CD14-positive monocyte (primary cell): ENCODE data around the gene AMBRA1. TPM values are rescaled to one million over a fixed set of nuclear protein-coding genes. Genes with fewer than 3 reads are reported as not detected.

ENCODE experiments used
- DNase-seq, 3 donors: peaks; one replicate each; pipeline ENCODE4 v3.0.0-alpha.2; 2011 to 2022
- H2AFZ ChIP-seq: 2 replicates; pipeline ENCODE4 v1.6.0; 2012; ENCODE audit warnings: mild to moderate bottlenecking, low read depth, low read length, inconsistent platforms; ENCODE audit not compliant: insufficient read depth, poor library complexity, severe bottlenecking
- H3K27ac ChIP-seq, 2 donors: 1 replicate in 1 of 2; 2 replicates in 1 of 2; pipeline ENCODE4 v1.5.1; 2012 to 2013; ENCODE audit warnings: low read length in 2 of 2, control low read depth in 1 of 2, inconsistent platforms in 1 of 2, low read depth in 1 of 2, mild to moderate bottlenecking in 1 of 2
- H3K27me3 ChIP-seq, 2 donors: one replicate each; pipeline versions ENCODE4 v1.6.0 to v1.6.1; 2011 to 2013; ENCODE audit warnings: low read length in 2 of 2; ENCODE audit not compliant: control insufficient read depth in 2 of 2, insufficient read depth in 2 of 2
- H3K36me3 ChIP-seq, 2 donors: replicated peaks in 1 of 2; 1 replicate in 1 of 2; 2 replicates in 1 of 2; pipeline versions ENCODE4 v1.5.1 to v1.6.1; 2012 to 2013; ENCODE audit warnings: low read length in 2 of 2, control low read depth in 1 of 2, inconsistent platforms in 1 of 2, mild to moderate bottlenecking in 1 of 2; ENCODE audit not compliant: insufficient read depth in 2 of 2, control insufficient read depth in 1 of 2
- H3K4me1 ChIP-seq, 2 donors: 1 replicate in 1 of 2; 2 replicates in 1 of 2; pipeline versions ENCODE4 v1.5.1 to v1.6.1; 2012 to 2013; ENCODE audit warnings: low read length in 2 of 2, control low read depth in 1 of 2, inconsistent platforms in 1 of 2, mild to moderate bottlenecking in 1 of 2, moderate library complexity in 1 of 2; ENCODE audit not compliant: insufficient read depth in 2 of 2, control insufficient read depth in 1 of 2
- H3K4me2 ChIP-seq: replicated peaks from 2 replicates; pipeline ENCODE3; 2012; ENCODE audit warnings: low read length, moderate library complexity, mild to moderate bottlenecking; ENCODE audit not compliant: poor library complexity, severe bottlenecking; ENCODE audit errors: extremely low read depth
- H3K4me3 ChIP-seq, 3 experiments: fragments of 200-600 bp in 1 of 3; sonication (generic) in 1 of 3; replicated peaks in 1 of 3; 1 replicate in 2 of 3; 2 replicates in 1 of 3; pipeline ENCODE4 v1.5.1; 2011 to 2013; ENCODE audit warnings: low read length in 3 of 3, mild to moderate bottlenecking in 3 of 3, control low read depth in 2 of 3, low read depth in 2 of 3, inconsistent platforms in 1 of 3, moderate library complexity in 1 of 3
- H3K79me2 ChIP-seq: 2 replicates; pipeline ENCODE4 v1.6.0; 2012; ENCODE audit warnings: mild to moderate bottlenecking, control low read depth, inconsistent platforms, low read length, moderate library complexity; ENCODE audit not compliant: insufficient read depth
- H3K9ac ChIP-seq: 2 replicates; pipeline ENCODE4 v1.6.0; 2017; ENCODE audit warnings: low read length, mild to moderate bottlenecking; ENCODE audit not compliant: insufficient read depth, poor library complexity, severe bottlenecking
- H3K9me3 ChIP-seq, 2 donors: replicated peaks in 1 of 2; 1 replicate in 1 of 2; 2 replicates in 1 of 2; pipeline versions ENCODE4 v1.5.1 to v1.6.1; 2012 to 2013; ENCODE audit warnings: low read length in 2 of 2, control low read depth in 1 of 2; ENCODE audit not compliant: control insufficient read depth in 1 of 2, insufficient read depth in 1 of 2
- H4K20me1 ChIP-seq: 2 replicates; pipeline ENCODE4 v1.6.0; 2012; ENCODE audit warnings: mild to moderate bottlenecking, low read length, control low read depth, moderate library complexity; ENCODE audit not compliant: insufficient read depth
- H3K27ac Mint-ChIP-seq, 7 donors: one replicate each; pipeline ENCODE4 v1.8.0; 2020; ENCODE audit warnings: mild to moderate bottlenecking in 7 of 7, mixed read lengths in 7 of 7, moderate library complexity in 6 of 7, inconsistent platforms in 2 of 7
- H3K27me3 Mint-ChIP-seq, 3 donors: one replicate each; pipeline ENCODE4 v1.8.0; 2021 to 2022; ENCODE audit warnings: low read depth in 3 of 3, mild to moderate bottlenecking in 3 of 3, mixed read lengths in 3 of 3, moderate library complexity in 3 of 3, inconsistent platforms in 1 of 3
- H3K36me3 Mint-ChIP-seq, 2 donors: one replicate each; pipeline ENCODE4 v1.8.0; 2020; ENCODE audit warnings: mixed read lengths in 2 of 2, inconsistent platforms in 1 of 2, mild to moderate bottlenecking in 1 of 2
- H3K4me1 Mint-ChIP-seq: one replicate; pipeline ENCODE4 v1.8.0; 2020; ENCODE audit warnings: mild to moderate bottlenecking, mixed read lengths
- H3K4me3 Mint-ChIP-seq, 2 donors: one replicate each; pipeline ENCODE4 v1.8.0; 2020; ENCODE audit warnings: mild to moderate bottlenecking in 2 of 2, mixed read lengths in 2 of 2, moderate library complexity in 1 of 2
- H3K9me3 Mint-ChIP-seq, 7 donors: one replicate each; pipeline ENCODE4 v1.8.0; 2020 to 2022; ENCODE audit warnings: mixed read lengths in 7 of 7, mild to moderate bottlenecking in 6 of 7, moderate library complexity in 6 of 7, inconsistent platforms in 2 of 7
- WGBS: methylation state at CpG from one replicate; pipeline ENCODE4 v1.1.5; 2013; ENCODE audit warnings: missing lambda C conversion rate; ENCODE audit not compliant: insufficient coverage; 5-methylcytosine and 5-hydroxymethylcytosine counted together
- intact Hi-C, 2 donors: fragments of 100-400 bp; cut with micrococcal nuclease; formaldehyde crosslinking; loops; one replicate each; pipeline versions ENCODE4 v1.15.0 to v1.15.1; 2023
- polyA plus RNA-seq, 3 donors: library from polyadenylated mRNA; depleted of rRNA in 1 of 3; unstranded in 2 of 3; stranded (reverse) in 1 of 3; fragments of 300-500 nt in 2 of 3; fragments of >200 nt in 1 of 3; fragmentation: Illumina TruSeq in 2 of 3; gene quantifications; 1 replicate in 2 of 3; 2 replicates in 1 of 3; pipeline ENCODE4 v1.2.3, GENCODE V29; 2012 to 2021
- TF ChIP-seq, protein P1 (sequence below): fragments of 200-600 bp; IDR thresholded peaks from one replicate; pipeline ENCODE4 v1.8.0; 2022; ENCODE audit warnings: antibody characterized with exemption, mild to moderate bottlenecking

AMBRA1 gene
- polyA plus RNA-seq, 3 donors, result 2.1 to 6.1 (median 3.8) TPM

DNA sequence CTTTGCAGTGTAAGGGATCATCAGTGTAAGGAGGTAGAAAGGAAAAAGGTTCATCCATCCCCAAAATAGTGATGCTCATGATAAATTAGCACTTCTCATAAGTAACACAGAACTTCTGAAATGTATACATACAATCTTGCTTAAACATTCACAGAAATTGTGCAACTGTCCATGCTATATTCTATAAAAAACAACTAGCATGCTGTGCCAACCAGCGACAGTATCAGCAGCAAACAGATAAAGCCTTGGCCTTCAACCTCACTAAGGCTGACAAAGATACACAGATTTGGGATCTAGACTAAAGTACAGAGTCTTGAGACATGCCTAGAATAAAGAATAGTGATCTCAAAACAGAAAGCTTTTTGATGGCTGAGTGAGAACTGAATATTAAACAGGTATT lies 128.1 kb downstream of the AMBRA1 start:
- Histone ChIP-seq H3K27ac (no peak overlapping the region), H3K36me3 (peaks cover 5 to 10% of the 10 kb centered on the region in 2 donors), H4K20me1 (peaks cover 8% of the 10 kb centered on the region), H3K9ac (no peak overlapping the region), H3K9me3 (no peaks in the 10 kb centered on the region), H3K4me1 (no peaks in the 10 kb centered on the region), H3K4me3 (no peak overlapping the region), H2AFZ (no peak overlapping the region), H3K4me2 (no peak overlapping the region), H3K79me2 (no peaks in the 10 kb centered on the region), H3K27me3 (no peaks in the 10 kb centered on the region)
- Mint-ChIP-seq H3K4me3 (no peak overlapping the region), H3K9me3 (peaks cover 0 to 1% (median 0%) of the 10 kb centered on the region in 7 donors), H3K36me3 (peaks cover 13 to 17% of the 10 kb centered on the region in 2 donors), H3K4me1 (peaks cover 14% of the 10 kb centered on the region), H3K27ac (no peak overlapping the region), H3K27me3 (no peaks in the 10 kb centered on the region)
- WGBS, result no CpG with 5 or more reads among the region's 1 CpG
- TF ChIP-seq, protein P1, sequence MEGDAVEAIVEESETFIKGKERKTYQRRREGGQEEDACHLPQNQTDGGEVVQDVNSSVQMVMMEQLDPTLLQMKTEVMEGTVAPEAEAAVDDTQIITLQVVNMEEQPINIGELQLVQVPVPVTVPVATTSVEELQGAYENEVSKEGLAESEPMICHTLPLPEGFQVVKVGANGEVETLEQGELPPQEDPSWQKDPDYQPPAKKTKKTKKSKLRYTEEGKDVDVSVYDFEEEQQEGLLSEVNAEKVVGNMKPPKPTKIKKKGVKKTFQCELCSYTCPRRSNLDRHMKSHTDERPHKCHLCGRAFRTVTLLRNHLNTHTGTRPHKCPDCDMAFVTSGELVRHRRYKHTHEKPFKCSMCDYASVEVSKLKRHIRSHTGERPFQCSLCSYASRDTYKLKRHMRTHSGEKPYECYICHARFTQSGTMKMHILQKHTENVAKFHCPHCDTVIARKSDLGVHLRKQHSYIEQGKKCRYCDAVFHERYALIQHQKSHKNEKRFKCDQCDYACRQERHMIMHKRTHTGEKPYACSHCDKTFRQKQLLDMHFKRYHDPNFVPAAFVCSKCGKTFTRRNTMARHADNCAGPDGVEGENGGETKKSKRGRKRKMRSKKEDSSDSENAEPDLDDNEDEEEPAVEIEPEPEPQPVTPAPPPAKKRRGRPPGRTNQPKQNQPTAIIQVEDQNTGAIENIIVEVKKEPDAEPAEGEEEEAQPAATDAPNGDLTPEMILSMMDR, result no peak
- intact Hi-C loops, result no loop called here
- no peak for DNase-seq

DNA sequence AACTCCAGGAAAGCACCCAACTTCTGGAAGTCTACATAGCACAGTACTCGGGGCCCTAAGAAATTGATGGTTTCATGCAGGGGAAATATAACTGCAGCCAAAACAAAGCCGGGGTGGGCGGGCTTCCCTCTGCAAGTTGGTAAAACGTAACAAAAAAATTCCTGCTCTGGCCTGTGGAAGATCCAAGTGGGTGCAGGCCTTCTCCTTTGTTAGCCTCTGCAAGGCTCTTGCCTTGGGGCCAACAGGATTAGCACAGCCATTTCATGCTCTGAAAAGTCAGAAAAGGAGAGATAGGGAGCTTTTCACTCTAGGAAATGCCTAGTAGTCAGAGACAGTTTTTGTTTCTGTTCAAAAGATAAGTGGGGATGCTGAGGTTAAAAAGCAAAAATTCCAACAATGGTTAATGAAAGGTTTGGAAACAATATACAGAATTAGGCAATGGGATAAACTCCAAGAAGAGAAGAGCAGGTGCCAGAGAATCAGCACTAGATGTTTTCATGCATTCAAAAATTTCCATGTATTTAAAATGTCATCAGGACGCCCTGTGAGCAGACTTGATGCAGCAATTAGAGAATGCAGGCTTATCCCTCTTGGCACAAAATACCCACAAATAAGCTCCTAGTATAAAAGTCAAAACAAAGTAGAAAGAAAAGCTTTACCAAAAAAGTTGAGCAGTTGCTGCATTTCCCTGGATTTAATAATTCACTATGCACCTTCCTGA lies 130.0 kb downstream of the AMBRA1 start:
- H3K9me3 ChIP-seq, result no peaks in the 10 kb centered on the region
- H3K4me3 Mint-ChIP-seq, result no peak overlapping the region
- TF ChIP-seq, protein P1, result no peak
- H3K4me1 ChIP-seq, result no peaks in the 10 kb centered on the region
- peaks cover 5 to 10% of the 10 kb centered on the region in 2 donors for H3K36me3 ChIP-seq
- 100% methylated on average over 3 of the region's 5 CpGs for WGBS
- no peaks in the 10 kb centered on the region for H3K27me3 ChIP-seq
- no peak for DNase-seq
- no peak overlapping the region for H3K4me3 ChIP-seq
- H4K20me1 ChIP-seq, result peaks cover 8% of the 10 kb centered on the region
- H3K27me3 Mint-ChIP-seq, result no peaks in the 10 kb centered on the region
- H3K36me3 Mint-ChIP-seq, result peaks cover 13 to 16% of the 10 kb centered on the region in 2 donors
- H3K9me3 Mint-ChIP-seq, result no peaks in the 10 kb centered on the region
- intact Hi-C loops, result no loop called here
- H2AFZ ChIP-seq, result no peak overlapping the region
- no peak overlapping the region for H3K27ac Mint-ChIP-seq
- H3K4me1 Mint-ChIP-seq, result peaks cover 14% of the 10 kb centered on the region
- H3K4me2 ChIP-seq, result no peak overlapping the region
- no peak overlapping the region for H3K27ac ChIP-seq
- H3K9ac ChIP-seq, result no peak overlapping the region
- no peaks in the 10 kb centered on the region for H3K79me2 ChIP-seq
